Immature natural killer cell (primary cell): Measurements from ENCODE around the gene ENPP1. TPM values are rescaled to one million over a fixed set of nuclear protein-coding genes. Genes with fewer than 3 reads are reported as not detected.
A peak's percentile ranks its signal among the peaks of the same experiment; 100 is the strongest.

Experiments used
- DNase-seq, 3 donors: peaks; one replicate each; pipeline ENCODE4 v3.0.0; 2022; ENCODE audit warnings: mixed read lengths in 1 of 3
- H3K27ac Mint-ChIP-seq, 6 donors: one replicate each; pipeline ENCODE4 v1.8.0; 2020; ENCODE audit warnings: mixed read lengths in 6 of 6, mild to moderate bottlenecking in 5 of 6, inconsistent platforms in 4 of 6, moderate library complexity in 3 of 6
- H3K27me3 Mint-ChIP-seq, 3 donors: one replicate each; pipeline ENCODE4 v1.8.0; 2020 to 2021; ENCODE audit warnings: low read depth in 3 of 3, mild to moderate bottlenecking in 3 of 3, mixed read lengths in 3 of 3, moderate library complexity in 3 of 3, inconsistent platforms in 1 of 3
- H3K36me3 Mint-ChIP-seq, 3 donors: one replicate each; pipeline ENCODE4 v1.8.0; 2020; ENCODE audit warnings: mixed read lengths in 3 of 3, inconsistent platforms in 2 of 3, mild to moderate bottlenecking in 2 of 3
- H3K4me1 Mint-ChIP-seq, 2 donors: one replicate each; pipeline ENCODE4 v1.8.0; 2020; ENCODE audit warnings: inconsistent platforms in 2 of 2, mild to moderate bottlenecking in 2 of 2, mixed read lengths in 2 of 2, moderate library complexity in 1 of 2
- H3K4me3 Mint-ChIP-seq, 5 donors: one replicate each; pipeline ENCODE4 v1.8.0; 2020; ENCODE audit warnings: mild to moderate bottlenecking in 5 of 5, mixed read lengths in 5 of 5, inconsistent platforms in 3 of 5, moderate library complexity in 3 of 5
- H3K9me3 Mint-ChIP-seq, 6 donors: one replicate each; pipeline ENCODE4 v1.8.0; 2020; ENCODE audit warnings: mild to moderate bottlenecking in 6 of 6, mixed read lengths in 6 of 6, inconsistent platforms in 4 of 6, moderate library complexity in 3 of 6
- polyA plus RNA-seq, 3 donors: library from polyadenylated mRNA; unstranded; fragments of 300-500 nt; fragmentation: Illumina TruSeq; gene quantifications; one replicate each; pipeline ENCODE4 v1.2.3, GENCODE V29; 2021

The ENPP1 gene
- polyA plus RNA-seq, 3 donors from 2014 or later, result 0.29 to 2.5 (median 1.3) TPM

DNA sequence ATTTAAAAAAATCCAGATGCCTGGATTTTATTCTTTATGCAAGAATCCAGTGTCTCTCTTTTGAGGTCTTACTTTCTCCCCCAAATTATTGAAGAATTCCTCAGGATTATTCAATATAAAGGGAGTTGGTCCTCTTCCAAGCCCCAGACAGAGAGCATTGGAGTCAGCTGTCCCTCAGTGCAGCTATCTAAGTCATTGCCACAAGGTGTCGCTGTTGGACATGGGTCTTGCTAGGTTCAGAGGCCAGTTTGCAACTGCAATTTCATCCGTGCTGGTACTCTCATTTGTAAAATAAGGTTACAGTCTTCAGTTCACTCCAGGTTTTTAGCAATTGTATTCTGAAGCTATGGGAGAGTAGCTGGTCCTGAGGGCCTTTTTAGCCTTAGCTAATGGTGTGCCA is 115.5 kb downstream of the ENPP1 start:
- Mint-ChIP-seq H3K4me1 (no peaks in the 10 kb centered on the region), H3K27me3 (peaks cover 2 to 4% (median 2%) of the 10 kb centered on the region in 3 donors), H3K36me3 (no peaks in the 10 kb centered on the region), H3K27ac (no peak overlapping the region), H3K4me3 (no peak overlapping the region), H3K9me3 (peaks cover 0 to 12% (median 6%) of the 10 kb centered on the region in 6 donors)
- DNase-seq, result peak in 2 of 3 donors; percentile 3 to 14

DNA sequence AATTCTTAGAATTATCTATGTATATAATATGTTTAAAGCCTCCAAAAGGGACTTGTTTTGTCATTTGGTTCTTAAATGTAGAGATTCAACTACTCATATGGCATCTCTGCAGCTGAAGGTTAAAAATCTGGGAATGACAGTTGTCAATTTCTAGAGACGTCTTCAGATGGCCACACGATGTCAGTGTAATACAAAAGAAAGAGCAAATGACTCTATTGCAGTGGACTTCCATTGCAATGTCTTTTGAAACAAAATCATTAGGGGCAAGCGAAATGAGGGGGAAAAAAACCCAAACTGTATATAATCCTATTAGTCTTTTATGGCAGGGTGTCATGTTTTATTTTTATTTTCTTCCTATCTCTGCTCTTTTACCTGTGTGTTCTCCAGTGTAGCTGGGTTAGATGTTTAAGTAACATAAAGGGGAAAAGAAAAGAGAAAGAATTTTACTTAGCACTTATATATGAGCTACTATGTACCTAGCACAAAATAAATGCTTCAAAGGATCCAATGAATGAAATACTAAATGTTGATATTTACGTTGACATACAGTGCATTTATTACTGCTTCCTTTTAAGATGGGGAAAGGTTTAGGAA is 117.2 kb downstream of the ENPP1 start:
- Mint-ChIP-seq H3K27ac (no peak overlapping the region), H3K4me3 (no peak overlapping the region), H3K36me3 (no peaks in the 10 kb centered on the region), H3K27me3 (peaks cover 0 to 2% (median 0%) of the 10 kb centered on the region in 3 donors), H3K4me1 (no peaks in the 10 kb centered on the region), H3K9me3 (peaks cover 0 to 12% (median 6%) of the 10 kb centered on the region in 6 donors)
- DNase-seq, result no peak

- Mint-ChIP-seq H3K27me3 (peaks cover 0 to 6% (median 2%) of the 10 kb centered on the region in 3 donors), H3K9me3 (peaks cover 0 to 4% (median under 1%) of the 10 kb centered on the region in 6 donors), H3K4me3 (no peak overlapping the region), H3K4me1 (no peaks in the 10 kb centered on the region), H3K36me3 (no peaks in the 10 kb centered on the region), H3K27ac (no peak overlapping the region)
- DNase-seq, result no peak
These were observed 121.4 kb downstream of the ENPP1 start for GRCh38 chr6:131929264-131929663.

- Mint-ChIP-seq H3K4me1 (no peaks in the 10 kb centered on the region), H3K4me3 (no peak overlapping the region), H3K27ac (no peak overlapping the region), H3K27me3 (peaks cover 0 to 6% (median 1%) of the 10 kb centered on the region in 3 donors), H3K9me3 (peaks cover 0 to 2% (median 0%) of the 10 kb centered on the region in 6 donors), H3K36me3 (no peaks in the 10 kb centered on the region)
- no peak for DNase-seq
These were observed 122.2 kb downstream of the ENPP1 start for GRCh38 chr6:131929976-131930375.

- H3K4me3 Mint-ChIP-seq, result no peak overlapping the region
- no peak overlapping the region for H3K27ac Mint-ChIP-seq
- peaks cover 0 to 6% (median 2%) of the 10 kb centered on the region in 3 donors for H3K27me3 Mint-ChIP-seq
- H3K36me3 Mint-ChIP-seq, result no peaks in the 10 kb centered on the region
- no peaks in the 10 kb centered on the region for H3K4me1 Mint-ChIP-seq
- DNase-seq, result no peak
- H3K9me3 Mint-ChIP-seq, result peaks cover 0 to 2% (median 0%) of the 10 kb centered on the region in 6 donors
These were observed 123.4 kb downstream of the ENPP1 start for GRCh38 chr6:131931063-131931750.

DNA sequence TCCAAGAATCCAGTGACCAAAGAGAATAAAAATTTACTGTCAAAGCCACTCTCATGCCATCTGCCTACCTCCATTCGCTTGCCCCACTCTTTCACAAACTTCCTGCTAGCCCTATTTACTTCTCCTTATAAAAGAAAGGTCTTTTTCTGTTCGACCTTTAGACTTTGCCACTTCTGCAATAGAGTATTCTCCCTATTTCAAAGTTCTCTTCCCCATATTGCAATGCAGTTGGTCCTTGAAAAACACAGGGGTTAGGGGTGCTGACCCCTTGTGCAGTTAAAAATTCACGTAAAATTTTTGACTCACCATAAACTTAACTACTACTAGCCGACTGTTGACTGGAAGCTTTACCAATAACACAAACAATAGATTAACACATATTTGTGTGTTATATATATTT is 128.3 kb downstream of the ENPP1 start:
- Mint-ChIP-seq H3K4me1 (no peaks in the 10 kb centered on the region), H3K27ac (no peak overlapping the region), H3K36me3 (no peaks in the 10 kb centered on the region), H3K4me3 (no peak overlapping the region), H3K27me3 (peaks cover 2 to 8% (median 3%) of the 10 kb centered on the region in 3 donors), H3K9me3 (peaks cover 0 to 2% (median 0%) of the 10 kb centered on the region in 6 donors)
- DNase-seq, result no peak

DNA sequence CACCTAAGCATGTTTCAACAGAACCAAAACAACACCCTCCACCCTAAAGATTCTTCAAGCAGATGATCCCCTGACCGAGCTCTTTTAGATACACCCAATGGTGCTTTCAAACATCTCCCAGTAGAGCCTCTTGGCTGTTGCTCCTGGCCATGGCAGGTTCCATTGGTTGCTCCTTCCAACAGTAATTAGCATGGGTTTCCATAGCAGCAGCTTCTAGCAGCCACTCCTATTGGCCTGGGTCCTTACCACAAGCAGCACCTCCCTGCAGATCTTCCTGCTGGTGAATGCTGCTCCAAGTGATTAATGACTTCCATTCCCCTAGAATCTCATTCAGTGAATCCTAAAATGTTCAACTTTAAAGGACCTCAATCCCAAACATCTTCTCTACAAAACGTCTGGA is 129.4 kb downstream of the ENPP1 start:
- DNase-seq, result no peak
- Mint-ChIP-seq H3K27me3 (peaks cover 2 to 4% (median 3%) of the 10 kb centered on the region in 3 donors), H3K4me3 (no peak overlapping the region), H3K4me1 (no peaks in the 10 kb centered on the region), H3K36me3 (no peaks in the 10 kb centered on the region), H3K9me3 (peaks cover 0 to 2% (median 0%) of the 10 kb centered on the region in 6 donors), H3K27ac (no peak overlapping the region)

GRCh38 chr6:131937703-131938631 is 130.1 kb downstream of the ENPP1 start:
- DNase-seq, result no peak
- Mint-ChIP-seq H3K27ac (no peak overlapping the region), H3K4me3 (no peak overlapping the region), H3K4me1 (no peaks in the 10 kb centered on the region), H3K9me3 (peaks cover 0 to 2% (median 0%) of the 10 kb centered on the region in 6 donors), H3K36me3 (no peaks in the 10 kb centered on the region), H3K27me3 (peaks cover 2 to 3% (median 3%) of the 10 kb centered on the region in 3 donors)

Other genes starting within 250 kb of the ENPP1 start
- gene ARG1, start 234.8 kb upstream of the ENPP1 start, polyA plus RNA-seq, result not detected
- 10 to 100 TPM in 1 of 3 donors, 1 to 10 TPM in 2; 5.9 to 18.0 (median 9.5) TPM for gene MED23, start 179.8 kb upstream of the ENPP1 start, polyA plus RNA-seq
- 1 to 10 TPM in 1 of 3 donors, under 1 TPM in 2; 0.21 to 4.1 (median 0.25) TPM for gene ENPP3, start 170.7 kb upstream of the ENPP1 start, polyA plus RNA-seq
- gene OR2A4, start 106.6 kb upstream of the ENPP1 start, polyA plus RNA-seq, result not detected
- gene CTAGE9, start 97.0 kb upstream of the ENPP1 start, polyA plus RNA-seq, result not detected
- gene CCN2, start 143.4 kb downstream of the ENPP1 start, polyA plus RNA-seq, result not detected